Measurements from ENCODE around the gene BMI1. TPM values are rescaled to one million over a fixed set of nuclear protein-coding genes. Genes with fewer than 3 reads are reported as not detected.

Gene BMI1
- total RNA-seq, 4 donors from 2014 or later = 41.2 to 73.5 (median 59.0) TPM

- Histone ChIP-seq H3K27me3 (no peaks in the 10 kb centered on the region), H3K4me1 (no peaks in the 10 kb centered on the region), H3K9me3 (no peaks in the 10 kb centered on the region), H3K4me3 (replicated peaks in 1 of 3) (no peak overlapping the region), H3K27ac (no peak overlapping the region), H3K36me3 (no peaks in the 10 kb centered on the region)
- no peak for DNase-seq
- WGBS, 2 donors = 87 to 89% methylated on average over 4 of the region's 4 CpGs
- TF ChIP-seq, protein P1, sequence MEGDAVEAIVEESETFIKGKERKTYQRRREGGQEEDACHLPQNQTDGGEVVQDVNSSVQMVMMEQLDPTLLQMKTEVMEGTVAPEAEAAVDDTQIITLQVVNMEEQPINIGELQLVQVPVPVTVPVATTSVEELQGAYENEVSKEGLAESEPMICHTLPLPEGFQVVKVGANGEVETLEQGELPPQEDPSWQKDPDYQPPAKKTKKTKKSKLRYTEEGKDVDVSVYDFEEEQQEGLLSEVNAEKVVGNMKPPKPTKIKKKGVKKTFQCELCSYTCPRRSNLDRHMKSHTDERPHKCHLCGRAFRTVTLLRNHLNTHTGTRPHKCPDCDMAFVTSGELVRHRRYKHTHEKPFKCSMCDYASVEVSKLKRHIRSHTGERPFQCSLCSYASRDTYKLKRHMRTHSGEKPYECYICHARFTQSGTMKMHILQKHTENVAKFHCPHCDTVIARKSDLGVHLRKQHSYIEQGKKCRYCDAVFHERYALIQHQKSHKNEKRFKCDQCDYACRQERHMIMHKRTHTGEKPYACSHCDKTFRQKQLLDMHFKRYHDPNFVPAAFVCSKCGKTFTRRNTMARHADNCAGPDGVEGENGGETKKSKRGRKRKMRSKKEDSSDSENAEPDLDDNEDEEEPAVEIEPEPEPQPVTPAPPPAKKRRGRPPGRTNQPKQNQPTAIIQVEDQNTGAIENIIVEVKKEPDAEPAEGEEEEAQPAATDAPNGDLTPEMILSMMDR (IDR thresholded peaks at IDR 0.05) = no peak
- no peak for TF ChIP-seq POLR2A (IDR thresholded peaks at IDR 0.05)
- intact Hi-C loops (cut with DNase I) = no loop called here
Measured at GRCh38 chr10:22368402-22368801, 47.5 kb downstream of the BMI1 start.

DNA sequence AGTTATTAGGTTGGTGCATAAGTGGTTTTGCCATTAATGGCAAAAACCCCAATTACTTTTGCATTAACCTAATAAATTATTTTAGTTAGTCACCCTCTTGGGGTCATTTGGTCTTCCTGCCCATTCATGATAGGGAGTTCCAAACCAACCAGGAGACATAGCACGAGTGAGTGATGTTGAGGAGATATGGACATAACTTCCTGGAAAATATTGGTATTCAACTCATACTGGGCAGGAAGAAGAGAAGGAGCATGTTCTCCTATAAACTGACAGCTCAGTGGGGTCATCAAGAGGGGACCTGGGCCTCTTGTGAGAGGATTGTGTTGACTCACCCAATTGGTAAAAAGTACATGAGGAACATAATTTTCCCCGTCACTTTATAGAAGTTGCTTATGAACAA lies 48.1 kb downstream of the BMI1 start:
- Histone ChIP-seq H3K27me3 (no peaks in the 10 kb centered on the region), H3K4me1 (no peaks in the 10 kb centered on the region), H3K9me3 (no peaks in the 10 kb centered on the region), H3K27ac (no peak overlapping the region), H3K36me3 (no peaks in the 10 kb centered on the region), H3K4me3 (replicated peaks in 1 of 3) (no peak overlapping the region)
- intact Hi-C loops (cut with DNase I) = no loop called here
- 50 to 72% methylated on average over 2 of the region's 2 CpGs for WGBS, 2 donors
- TF ChIP-seq, protein P1 (IDR thresholded peaks at IDR 0.05) = no peak
- TF ChIP-seq POLR2A (IDR thresholded peaks at IDR 0.05) = no peak
- DNase-seq = no peak

DNA sequence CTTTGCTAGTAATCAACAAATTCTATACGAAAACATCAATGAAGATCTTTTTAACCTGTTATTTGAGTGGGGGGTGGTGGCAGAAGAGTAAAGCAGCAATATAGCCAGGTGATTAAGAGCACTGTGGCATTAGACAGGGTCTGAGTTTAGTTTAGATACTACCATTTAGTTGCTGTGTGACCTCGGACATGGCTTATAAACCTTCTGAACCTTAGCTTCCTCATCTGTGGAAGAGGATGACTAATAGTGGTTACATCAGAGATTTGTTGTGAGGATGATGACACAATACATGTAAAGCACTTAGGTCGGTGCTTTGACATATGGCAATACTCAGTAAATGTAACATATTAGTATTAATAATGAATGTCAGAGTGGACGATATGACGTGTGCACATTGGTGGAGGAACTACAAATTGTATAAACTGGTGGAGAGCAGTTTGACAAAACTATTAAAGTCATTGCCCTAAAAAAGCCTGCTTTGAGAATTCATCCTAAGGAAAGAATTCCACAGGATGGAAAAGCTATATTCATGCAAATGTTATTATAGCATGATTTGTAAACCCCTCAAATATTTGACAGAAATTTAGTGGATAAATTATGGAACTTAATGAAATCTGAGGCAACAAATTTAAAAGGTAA lies 48.7 kb downstream of the BMI1 start:
- H3K27ac ChIP-seq = no peak overlapping the region
- WGBS, 2 donors = 89 to 93% methylated on average over 5 of the region's 5 CpGs
- no peaks in the 10 kb centered on the region for H3K4me1 ChIP-seq
- no peak for TF ChIP-seq POLR2A (IDR thresholded peaks at IDR 0.05)
- TF ChIP-seq, protein P1 (IDR thresholded peaks at IDR 0.05) = no peak
- H3K27me3 ChIP-seq = no peaks in the 10 kb centered on the region
- no peak for DNase-seq
- no peaks in the 10 kb centered on the region for H3K36me3 ChIP-seq
- H3K9me3 ChIP-seq = no peaks in the 10 kb centered on the region
- intact Hi-C loops (cut with DNase I) = no loop called here
- no peak overlapping the region for H3K4me3 ChIP-seq (replicated peaks in 1 of 3)

DNA sequence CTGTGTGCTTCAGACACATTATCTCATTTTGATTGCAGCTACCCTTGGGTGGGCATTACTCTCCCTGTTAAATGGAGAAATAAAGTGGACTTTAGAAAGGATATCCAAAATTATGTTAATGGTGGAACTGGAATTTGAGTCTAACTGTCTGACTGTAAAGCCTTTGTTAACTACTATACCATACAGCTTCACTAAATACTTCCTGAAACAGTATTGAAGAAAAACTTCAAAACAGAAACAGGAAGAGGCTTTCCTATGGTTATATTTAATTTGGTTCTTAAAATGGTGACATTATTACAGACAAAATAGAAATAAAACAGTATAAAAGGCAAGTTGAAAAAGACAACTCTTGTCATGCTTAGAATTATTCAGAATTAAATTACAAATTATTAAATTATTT lies 49.4 kb downstream of the BMI1 start:
- DNase-seq = no peak
- H3K4me1 ChIP-seq = no peaks in the 10 kb centered on the region
- no peak for TF ChIP-seq POLR2A (IDR thresholded peaks at IDR 0.05)
- TF ChIP-seq, protein P1 (IDR thresholded peaks at IDR 0.05) = no peak
- no peak overlapping the region for H3K27ac ChIP-seq
- H3K36me3 ChIP-seq = no peaks in the 10 kb centered on the region
- no peak overlapping the region for H3K4me3 ChIP-seq (replicated peaks in 1 of 3)
- intact Hi-C loops (cut with DNase I) = no loop called here
- no peaks in the 10 kb centered on the region for H3K9me3 ChIP-seq
- no peaks in the 10 kb centered on the region for H3K27me3 ChIP-seq

DNA sequence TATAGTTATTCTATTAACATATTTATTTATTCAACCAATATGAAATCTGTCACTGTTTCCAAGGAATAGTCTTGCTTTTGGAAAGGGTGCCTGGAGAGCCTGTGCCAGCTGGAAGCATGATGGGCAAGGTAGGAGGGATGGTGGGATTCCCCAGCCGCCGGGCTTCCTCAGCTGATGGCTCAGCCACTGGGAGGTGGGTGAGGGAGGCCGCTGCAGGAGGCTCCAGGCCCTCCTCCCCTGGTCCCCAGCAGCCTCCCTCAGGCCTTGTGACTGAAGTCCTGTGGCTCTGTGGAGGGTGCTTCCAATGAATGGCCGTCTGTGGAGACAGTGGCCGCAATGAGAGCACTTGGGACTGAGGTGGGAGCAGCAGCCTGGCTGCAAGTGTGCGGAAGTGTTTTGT lies 51.4 kb downstream of the BMI1 start:
- 86 to 90% methylated on average over 5 to 6 of the region's 6 CpGs for WGBS, 2 donors
- intact Hi-C loops (cut with DNase I) = no loop called here
- TF ChIP-seq, protein P1 (IDR thresholded peaks at IDR 0.05) = no peak
- TF ChIP-seq POLR2A (IDR thresholded peaks at IDR 0.05) = no peak
- H3K4me3 ChIP-seq (replicated peaks in 1 of 3) = no peak overlapping the region
- no peaks in the 10 kb centered on the region for H3K27me3 ChIP-seq
- no peaks in the 10 kb centered on the region for H3K9me3 ChIP-seq
- no peaks in the 10 kb centered on the region for H3K36me3 ChIP-seq
- DNase-seq = no peak
- H3K27ac ChIP-seq = no peak overlapping the region
- H3K4me1 ChIP-seq = no peaks in the 10 kb centered on the region
